Measurements from ENCODE around the gene KRTAP3-1.
A peak's percentile ranks its signal among the peaks of the same experiment; 100 is the strongest.
"Not testable (repeated sequence)": the region's sequence is repeated elsewhere in the genome, so short reads cannot be mapped to it uniquely, and the experiment has no call there.

KRTAP3-1 gene

GRCh38 chr17:41008811-41009210 is at the start of gene KRTAP3-1:
TSS of gene KRTAP3-1 (minus strand) at chr17:41009128. CDS start at chr17:41009074, 54 bp downstream.
- no peak for DNase-seq (ENCODE audit: low read depth)
- no peak within 1 kb of the TSS for H3K4me3 ChIP-seq (ENCODE audit: low read depth, low read length)

DNA sequence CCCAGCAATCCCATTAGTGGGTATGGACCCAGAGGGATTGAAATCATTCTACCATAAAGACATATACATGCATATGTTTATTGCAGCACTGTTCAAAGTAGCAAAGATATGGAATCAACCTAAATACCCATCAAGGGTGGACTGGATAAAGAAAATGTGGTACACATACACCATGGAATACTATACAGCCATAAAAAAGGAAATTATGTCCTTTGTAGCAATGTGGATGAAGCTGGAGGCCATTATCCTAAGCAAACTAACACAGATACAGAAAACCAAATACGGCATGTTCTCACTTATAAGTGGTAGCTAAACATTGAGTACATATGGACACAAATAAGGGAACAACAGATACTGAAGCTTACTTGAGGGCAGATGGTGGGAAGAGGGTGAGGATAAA is 48.6 kb upstream of the KRTAP3-1 start:
- no peak for DNase-seq (ENCODE audit: low read depth)
- no peak overlapping the region for H3K4me3 ChIP-seq (ENCODE audit: low read depth, low read length)

GRCh38 chr17:41055130-41055529 is 46.2 kb upstream of the KRTAP3-1 start, which contains the start of gene KRTAP2-2:
TSS of gene KRTAP2-2 (minus strand) at chr17:41055230. CDS start at chr17:41055211, 19 bp downstream.
- DNase-seq (ENCODE audit: low read depth); H3K4me3 ChIP-seq (ENCODE audit: low read depth, low read length): not testable (repeated sequence)

DNA sequence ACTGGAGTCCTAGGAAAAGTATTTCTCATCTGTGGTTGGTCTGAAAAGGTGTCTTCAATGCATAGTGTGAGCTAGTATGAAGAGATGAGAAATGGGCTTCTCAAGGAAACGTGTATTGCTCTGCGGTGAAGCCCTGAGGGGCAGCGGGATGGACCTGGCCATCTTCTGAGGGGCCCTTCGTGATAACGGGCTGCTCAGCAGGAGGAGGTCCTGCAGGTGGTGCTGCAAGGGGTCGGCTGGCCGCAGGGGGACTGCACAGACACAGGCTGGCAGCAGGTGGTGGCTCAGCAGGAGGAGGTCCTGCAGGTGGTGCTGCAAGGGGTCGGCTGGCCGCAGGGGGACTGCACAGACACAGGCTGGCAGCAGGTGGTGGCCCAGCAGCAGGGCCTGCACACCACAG is 45.6 kb upstream of the KRTAP3-1 start:
- H3K4me3 ChIP-seq (ENCODE audit: low read depth, low read length); DNase-seq (ENCODE audit: low read depth): not testable (repeated sequence)

DNA sequence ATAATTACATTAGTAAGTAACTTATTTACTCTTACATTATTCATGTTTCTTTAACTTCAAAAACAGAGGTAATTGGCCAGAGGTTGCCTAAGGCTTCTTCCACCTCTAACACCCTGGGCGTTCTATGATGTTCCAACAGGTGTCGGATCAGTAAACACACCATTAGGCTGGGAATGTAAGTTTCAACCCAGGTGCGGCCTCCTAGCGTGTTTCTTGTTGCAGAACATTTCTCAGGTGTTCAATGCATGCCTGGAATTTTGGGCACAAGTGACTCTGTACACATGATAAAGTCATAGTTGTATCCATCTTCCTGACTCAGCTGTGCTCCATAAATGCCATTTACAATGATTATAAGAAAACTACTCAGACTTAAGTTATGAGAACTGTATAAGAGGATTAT is 45.1 kb upstream of the KRTAP3-1 start:
- no peak overlapping the region for H3K4me3 ChIP-seq (ENCODE audit: low read depth, low read length)
- DNase-seq (ENCODE audit: low read depth) = no peak

DNA sequence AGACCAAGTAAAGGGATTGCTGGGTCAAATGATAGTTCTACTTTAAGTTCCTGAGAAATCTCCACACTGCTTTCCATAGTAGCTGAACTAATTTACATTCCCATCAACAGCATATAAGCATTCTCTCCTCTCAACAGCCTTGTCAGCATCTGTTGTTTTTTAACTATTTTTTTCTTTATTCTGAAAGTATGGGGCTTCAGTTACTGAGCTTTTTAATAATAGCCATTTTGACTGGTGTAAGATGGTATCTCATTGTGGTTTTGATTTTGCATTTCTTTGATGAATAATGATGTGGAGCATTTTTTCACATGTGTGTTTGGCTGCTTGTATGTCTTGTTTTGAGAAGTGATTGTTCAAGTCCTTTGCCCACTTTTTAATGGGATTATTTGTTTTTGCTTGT is 43.6 kb upstream of the KRTAP3-1 start:
- no peak overlapping the region for H3K4me3 ChIP-seq (ENCODE audit: low read depth, low read length)
- DNase-seq (ENCODE audit: low read depth) = no peak

DNA sequence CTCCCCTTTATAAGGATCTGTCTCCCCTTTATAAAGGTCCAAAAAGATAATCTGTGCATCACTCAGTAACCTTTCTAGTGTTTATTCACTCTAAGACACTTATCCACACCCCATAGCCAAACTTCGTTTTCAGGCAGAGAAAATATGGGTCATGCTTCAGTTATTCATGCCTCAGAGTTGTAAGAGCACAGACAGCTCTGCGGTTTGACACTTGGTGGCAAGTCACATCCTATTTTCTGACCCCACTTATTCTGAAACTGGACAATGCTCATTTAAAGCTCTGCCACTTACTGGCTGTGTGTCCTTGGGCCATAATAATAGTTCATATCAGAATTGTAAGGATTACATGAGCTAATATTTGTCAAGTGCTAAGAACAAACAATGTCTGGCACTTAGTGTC is 40.2 kb upstream of the KRTAP3-1 start:
- no peak for DNase-seq (ENCODE audit: low read depth)
- H3K4me3 ChIP-seq (ENCODE audit: low read depth, low read length) = no peak overlapping the region

DNA sequence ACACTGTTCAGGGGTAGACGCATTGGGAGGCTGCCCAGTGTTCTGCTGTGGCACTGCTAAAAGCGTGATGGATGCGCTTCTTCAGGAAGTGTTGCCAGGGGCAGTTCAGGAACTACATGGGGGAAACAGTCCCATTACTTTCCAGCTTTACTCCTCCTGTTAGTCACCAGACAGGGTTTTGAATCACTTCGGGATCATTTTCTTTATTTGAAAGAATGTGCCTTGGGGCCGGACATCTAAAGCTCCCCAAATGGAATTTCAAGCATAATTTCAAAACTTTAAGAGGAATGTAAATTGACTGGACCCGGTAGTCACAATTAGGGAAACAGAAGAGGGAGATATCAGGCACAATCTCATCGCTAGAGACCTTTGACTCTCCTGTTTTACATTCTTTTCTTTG is 39.5 kb upstream of the KRTAP3-1 start:
- DNase-seq (ENCODE audit: low read depth) = no peak
- no peak overlapping the region for H3K4me3 ChIP-seq (ENCODE audit: low read depth, low read length)

- not testable (repeated sequence) for DNase-seq (ENCODE audit: low read depth); H3K4me3 ChIP-seq (ENCODE audit: low read depth, low read length)
Observed at GRCh38 chr17:41046735-41047465, 38.0 kb upstream of the KRTAP3-1 start, which contains the start of gene KRTAP2-1. TSS of gene KRTAP2-1 (minus strand) at chr17:41047316. CDS start at chr17:41047267, 49 bp downstream.

GRCh38 chr17:41042953-41043352 is 34.0 kb upstream of the KRTAP3-1 start:
- DNase-seq (ENCODE audit: low read depth) = no peak
- no peak overlapping the region for H3K4me3 ChIP-seq (ENCODE audit: low read depth, low read length)

DNA sequence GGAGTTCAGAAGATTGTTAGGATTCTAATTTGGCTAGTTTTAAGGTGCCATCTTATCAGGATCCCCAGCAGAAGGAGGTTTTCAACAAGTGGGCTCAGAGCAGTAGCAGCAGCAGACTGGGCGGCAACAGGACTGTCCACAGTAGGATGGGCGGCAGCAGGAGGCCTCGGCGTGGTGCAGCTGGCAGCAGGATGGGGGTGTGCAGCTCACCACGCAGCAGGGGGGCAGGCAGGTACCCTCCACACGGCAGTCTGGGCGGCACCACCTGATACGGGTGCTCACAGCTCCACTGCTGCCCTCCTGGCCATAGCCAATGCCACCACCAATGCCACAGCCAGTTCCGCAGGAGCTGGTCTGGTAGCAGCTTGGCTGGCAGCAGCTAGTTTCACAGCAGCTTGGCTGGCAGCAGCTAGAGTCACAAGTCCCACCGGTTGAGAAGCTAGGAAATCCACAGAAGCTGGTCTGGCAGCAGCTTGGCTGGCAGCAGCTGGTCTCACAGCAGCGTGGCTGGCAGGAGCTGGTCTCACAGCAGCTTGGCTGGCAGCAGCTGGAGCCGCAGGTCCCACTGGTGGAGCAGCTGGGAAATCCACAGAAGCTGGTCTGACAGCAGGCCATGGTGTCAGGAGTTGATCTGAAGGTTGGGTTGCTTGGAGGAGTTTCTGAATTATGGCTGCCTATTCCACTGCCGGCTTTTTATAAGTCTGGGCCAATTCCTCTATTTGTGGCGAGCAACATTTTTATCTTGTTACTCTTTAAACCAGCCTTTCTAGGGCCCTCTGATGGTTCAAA is 32.0 kb upstream of the KRTAP3-1 start, which contains the start of gene KRTAP1-1:
Gene KRTAP1-1 (minus strand): TSS at position 668 of the 789 bp plus-strand sequence. CDS start 53 bp downstream, at position 615.
- H3K4me3 ChIP-seq (ENCODE audit: low read depth, low read length); DNase-seq (ENCODE audit: low read depth): not testable (repeated sequence)

GRCh38 chr17:41037853-41038350 is 29.0 kb upstream of the KRTAP3-1 start:
- DNase-seq (ENCODE audit: low read depth) = no peak
- H3K4me3 ChIP-seq (ENCODE audit: low read depth, low read length) = no peak overlapping the region

DNA sequence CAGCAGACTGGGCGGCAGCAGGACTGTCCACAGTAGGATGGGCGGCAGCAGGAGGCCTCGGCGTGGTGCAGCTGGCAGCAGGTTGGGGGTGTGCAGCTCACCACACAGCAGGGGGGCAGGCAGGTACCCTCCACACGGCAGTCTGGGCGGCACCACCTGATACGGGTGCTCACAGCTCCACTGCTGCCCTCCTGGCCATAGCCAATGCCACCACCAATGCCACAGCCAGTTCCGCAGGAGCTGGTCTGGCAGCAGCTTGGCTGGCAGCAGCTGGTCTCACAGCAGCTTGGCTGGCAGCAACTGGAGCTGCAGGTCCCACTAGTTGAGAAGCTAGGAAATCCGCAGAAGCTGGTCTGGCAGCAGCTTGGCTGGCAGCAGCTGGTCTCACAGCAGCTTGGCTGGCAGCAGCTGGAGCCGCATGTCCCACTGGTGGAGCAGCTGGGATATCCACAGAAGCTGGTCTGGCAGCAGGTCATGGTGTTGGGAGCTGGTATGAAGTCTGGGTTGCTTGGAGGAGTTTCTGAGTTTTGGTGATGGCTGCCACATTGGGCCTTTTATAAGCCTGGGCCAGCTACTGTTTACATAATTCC is 25.5 kb upstream of the KRTAP3-1 start, which contains the start of gene KRTAP1-3:
Gene KRTAP1-3 (minus strand): TSS at position 529 of the 590 bp plus-strand sequence. CDS start 53 bp downstream, at position 476.
- DNase-seq (ENCODE audit: low read depth); H3K4me3 ChIP-seq (ENCODE audit: low read depth, low read length): not testable (repeated sequence)

GRCh38 chr17:41029633-41030245 is 20.8 kb upstream of the KRTAP3-1 start, which contains the start of gene KRTAP1-4:
TSS of gene KRTAP1-4 (minus strand) at chr17:41030195. CDS start at chr17:41030078, 117 bp downstream.
- DNase-seq (ENCODE audit: low read depth) = no peak

DNA sequence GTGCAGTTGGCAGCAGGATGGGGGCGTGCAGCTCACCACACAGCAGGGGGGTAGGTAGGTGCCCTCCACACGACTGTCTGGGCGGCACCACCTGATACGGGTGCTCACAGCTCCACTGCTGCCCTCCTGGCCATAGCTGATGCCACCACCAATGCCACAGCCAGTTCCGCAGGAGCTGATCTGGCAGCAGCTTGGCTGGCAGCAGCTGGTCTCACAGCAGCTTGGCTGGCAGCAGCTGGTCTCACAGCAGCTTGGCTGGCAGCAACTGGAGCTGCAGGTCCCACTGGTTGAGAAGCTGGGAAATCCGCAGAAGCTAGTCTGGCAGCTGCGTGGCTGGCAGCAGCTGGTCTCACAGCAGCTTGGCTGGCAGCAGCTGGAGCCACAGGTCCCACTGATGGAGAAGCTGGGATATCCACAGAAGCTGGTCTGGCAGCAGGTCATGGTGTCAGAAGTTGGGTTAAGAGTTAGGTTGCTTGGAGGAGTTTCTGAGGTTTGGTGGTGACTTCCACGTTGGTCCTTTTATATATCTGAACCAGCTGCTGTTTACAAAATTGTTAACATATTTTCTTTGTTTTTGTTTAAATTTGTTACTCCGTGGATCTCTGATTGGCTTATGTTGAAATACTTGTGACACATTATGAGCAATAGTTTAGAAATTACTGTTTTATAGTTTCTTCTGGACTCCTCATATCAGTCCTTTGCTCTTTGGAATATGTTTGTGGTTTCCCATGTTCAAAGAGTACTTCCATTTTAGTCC is 18.0 kb upstream of the KRTAP3-1 start, which contains the start of gene KRTAP1-5:
Gene KRTAP1-5 (minus strand): TSS at position 494 of the 757 bp plus-strand sequence. CDS start 53 bp downstream, at position 441.
- peak; percentile 56 for DNase-seq (ENCODE audit: low read depth)
- no peak within 1 kb of the TSS for H3K4me3 ChIP-seq (ENCODE audit: low read depth, low read length)

More at GRCh38 chr17:41029633-41030245, 20.8 kb upstream of the KRTAP3-1 start, which contains the start of gene KRTAP1-4:
- no peak within 1 kb of the TSS for H3K4me3 ChIP-seq (ENCODE audit: low read depth, low read length)

- DNase-seq (ENCODE audit: low read depth) = peak; percentile 48
- H3K4me3 ChIP-seq (ENCODE audit: low read depth, low read length) = no peak overlapping the region
Observed at GRCh38 chr17:41024697-41025096, 15.8 kb upstream of the KRTAP3-1 start.

- no peak for DNase-seq (ENCODE audit: low read depth)
- H3K4me3 ChIP-seq (ENCODE audit: low read depth, low read length) = no peak overlapping the region
Observed at GRCh38 chr17:41020336-41020735, 11.4 kb upstream of the KRTAP3-1 start.

DNA sequence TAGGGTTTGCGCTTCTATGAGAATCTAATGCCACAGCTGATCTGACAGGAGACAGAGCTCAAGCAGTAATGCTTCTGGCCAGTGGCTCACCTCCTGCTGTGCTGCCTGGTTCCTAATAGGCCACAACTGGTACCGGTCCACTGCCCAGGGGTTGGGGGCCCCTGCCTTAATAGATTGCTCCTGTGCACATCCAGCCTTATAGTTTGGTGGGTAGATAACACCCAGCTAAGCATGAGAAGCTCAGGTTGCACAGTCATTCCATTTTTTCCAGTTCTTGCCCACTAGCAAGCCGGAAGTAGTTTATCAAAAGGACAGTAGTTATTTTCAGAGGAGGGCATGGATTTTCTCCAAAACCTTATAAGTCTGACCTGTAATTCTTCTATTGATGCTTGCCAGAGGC is 10.5 kb upstream of the KRTAP3-1 start:
- H3K4me3 ChIP-seq (ENCODE audit: low read depth, low read length) = no peak overlapping the region
- DNase-seq (ENCODE audit: low read depth) = no peak

All from skeletal muscle cell (primary cell).